HG02610 (cell line): Measurements from ENCODE around the gene TRABD2B.

Experiments used
- ATAC-seq: cut with Tn5 transposase; IDR thresholded peaks from one replicate; pipeline ENCODE4 v1.9.1; 2021; ENCODE audit warnings: mild to moderate bottlenecking, moderate library complexity; ENCODE audit not compliant: unreplicated experiment

The TRABD2B gene

GRCh38 chr1:47712596-47713299 is 284.4 kb downstream of the TRABD2B start:
- no peak for ATAC-seq

GRCh38 chr1:47711848-47712492 is 285.2 kb downstream of the TRABD2B start:
- ATAC-seq, result no peak

DNA sequence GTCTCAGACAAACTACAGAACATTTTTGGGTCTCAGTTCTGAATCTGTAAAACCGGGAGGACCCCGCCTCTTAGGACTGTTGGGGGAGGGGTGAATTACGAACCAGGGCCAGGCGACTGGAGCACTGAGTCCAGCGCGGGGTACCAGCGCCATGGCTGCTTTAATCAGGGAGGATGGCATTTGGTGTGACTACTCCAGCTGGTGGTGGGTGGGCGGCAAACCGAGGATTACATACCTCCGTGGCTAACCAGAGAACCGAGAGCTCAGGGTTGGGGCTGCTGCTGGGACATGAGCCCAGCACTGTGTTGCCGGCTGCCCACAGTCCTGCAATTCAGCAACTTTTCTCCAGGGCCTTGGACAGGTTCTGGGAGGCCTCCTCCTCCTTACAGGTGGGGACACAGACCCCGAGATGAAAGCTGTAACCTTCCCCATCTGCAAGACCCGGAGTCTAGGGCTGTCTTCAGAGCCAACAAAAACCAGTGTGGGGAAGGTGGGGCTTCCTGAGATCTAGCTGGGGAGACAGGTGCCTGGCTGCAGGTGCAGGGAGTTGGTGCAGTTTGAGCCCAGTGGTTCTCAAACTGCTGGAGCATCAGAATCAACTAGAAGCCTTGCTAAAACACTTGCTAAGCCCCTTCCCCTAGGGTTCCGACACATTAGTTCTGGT is 285.9 kb downstream of the TRABD2B start:
- ATAC-seq, result no peak
